NCI-H1105 (cell line): ENCODE data around the gene PCBP3.
"Not testable (repeated sequence)": the region's sequence is repeated elsewhere in the genome, so short reads cannot be mapped to it uniquely, and the experiment has no call there.

Experiments
- DNase-seq: peaks from one replicate; lab custom pipeline; 2025; lab: John Stamatoyannopoulos, UW

PCBP3 gene

GRCh38 chr21:45875881-45876280 lies 232.4 kb downstream of the PCBP3 start:
- no peak for DNase-seq

GRCh38 chr21:45876381-45877170 lies 233.1 kb downstream of the PCBP3 start:
- DNase-seq, result no peak

- DNase-seq, result no peak
These were observed 233.6 kb downstream of the PCBP3 start for GRCh38 chr21:45877171-45877438.

- no peak for DNase-seq
These were observed 234.4 kb downstream of the PCBP3 start for GRCh38 chr21:45877821-45878469.

GRCh38 chr21:45880097-45881068 lies 236.9 kb downstream of the PCBP3 start:
- DNase-seq, result peak; percentile 23

GRCh38 chr21:45882645-45883044 lies 239.1 kb downstream of the PCBP3 start:
- no peak for DNase-seq

GRCh38 chr21:45883090-45883489 lies 239.6 kb downstream of the PCBP3 start:
- no peak for DNase-seq

- no peak for DNase-seq
These were observed 242.0 kb downstream of the PCBP3 start for GRCh38 chr21:45885597-45885929.

- not testable (repeated sequence) for DNase-seq
These were observed 242.5 kb downstream of the PCBP3 start for GRCh38 chr21:45885930-45886601.

GRCh38 chr21:45886610-45887026 lies 243.1 kb downstream of the PCBP3 start:
- DNase-seq, result no peak

- no peak for DNase-seq
These were observed 243.6 kb downstream of the PCBP3 start for GRCh38 chr21:45887120-45887611.

GRCh38 chr21:45887788-45888187 lies 244.3 kb downstream of the PCBP3 start:
- no peak for DNase-seq

- no peak for DNase-seq
These were observed 245.0 kb downstream of the PCBP3 start for GRCh38 chr21:45888386-45889009.

- no peak for DNase-seq
These were observed 245.7 kb downstream of the PCBP3 start for GRCh38 chr21:45889256-45889655.

- DNase-seq, result no peak
These were observed 246.4 kb downstream of the PCBP3 start for GRCh38 chr21:45889961-45890360.

- no peak for DNase-seq
These were observed 248.0 kb downstream of the PCBP3 start for GRCh38 chr21:45891388-45892155.

- no peak for DNase-seq
These were observed 248.8 kb downstream of the PCBP3 start for GRCh38 chr21:45892156-45892915.

GRCh38 chr21:45892916-45893739 lies 249.6 kb downstream of the PCBP3 start:
- no peak for DNase-seq
